ENCODE results near the gene MPST.

DNA sequence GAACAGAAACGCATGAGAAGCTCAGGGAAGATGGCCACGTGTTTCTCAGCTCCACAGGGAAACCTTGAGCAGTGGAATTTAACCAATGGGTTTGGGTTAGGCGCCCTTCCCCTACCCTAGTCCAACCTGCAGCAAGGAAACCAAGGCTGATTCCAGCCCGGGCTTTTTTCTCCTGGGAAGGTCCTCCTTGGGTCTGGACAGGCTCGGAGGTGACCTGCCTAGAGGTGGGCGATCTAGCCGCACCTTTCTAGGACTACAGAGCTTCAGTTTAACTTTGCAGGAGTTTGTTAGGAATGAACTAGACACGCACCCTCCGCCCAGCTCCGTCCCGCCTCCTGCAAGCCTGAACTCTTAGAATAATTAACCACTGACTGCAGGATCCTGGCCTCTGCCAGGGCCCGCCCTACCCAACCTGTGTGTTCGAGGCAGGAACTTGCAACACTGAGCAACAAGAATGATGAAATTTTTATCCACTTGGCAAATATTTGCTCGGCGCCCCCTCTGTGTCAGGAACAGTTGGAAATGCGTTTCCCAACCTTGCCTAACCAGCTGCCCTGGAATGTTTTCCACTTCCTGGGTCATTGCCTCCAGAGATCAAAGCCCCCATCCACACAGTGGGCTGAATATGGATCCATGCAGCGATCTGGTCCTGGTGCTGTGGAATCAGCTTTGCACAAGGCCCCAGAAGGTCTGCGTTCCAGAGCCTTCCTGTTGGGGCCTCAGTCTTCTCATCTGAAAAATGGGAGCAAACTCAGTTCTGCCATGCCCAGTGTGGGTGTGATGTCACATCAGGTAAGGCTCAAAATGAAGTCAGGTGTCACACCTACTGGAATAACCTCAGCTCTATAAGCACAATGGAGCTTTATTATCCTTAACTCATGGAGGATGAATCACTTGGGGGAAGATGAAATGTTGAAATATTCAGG is 13.3 kb downstream of the MPST start:
- TF ChIP-seq EZH2 (IDR thresholded peaks at IDR 0.05) = no peak
- TF ChIP-seq POLR2AphosphoS5 (IDR thresholded peaks at IDR 0.05; ENCODE audit: borderline replicate concordance, low read depth, low read length) = no peak

Measured in SK-N-MC (cell line).